HG03342 (cell line): ENCODE results near the gene NOP14.
"Not testable (repeated sequence)": the region's sequence is repeated elsewhere in the genome, so short reads cannot be mapped to it uniquely, and the experiment has no call there.

Source experiments
- ATAC-seq: cut with Tn5 transposase; IDR thresholded peaks from one replicate; pipeline ENCODE4 v1.9.1; 2021; ENCODE audit warnings: mild to moderate bottlenecking, moderate library complexity; ENCODE audit not compliant: unreplicated experiment

NOP14 gene

DNA sequence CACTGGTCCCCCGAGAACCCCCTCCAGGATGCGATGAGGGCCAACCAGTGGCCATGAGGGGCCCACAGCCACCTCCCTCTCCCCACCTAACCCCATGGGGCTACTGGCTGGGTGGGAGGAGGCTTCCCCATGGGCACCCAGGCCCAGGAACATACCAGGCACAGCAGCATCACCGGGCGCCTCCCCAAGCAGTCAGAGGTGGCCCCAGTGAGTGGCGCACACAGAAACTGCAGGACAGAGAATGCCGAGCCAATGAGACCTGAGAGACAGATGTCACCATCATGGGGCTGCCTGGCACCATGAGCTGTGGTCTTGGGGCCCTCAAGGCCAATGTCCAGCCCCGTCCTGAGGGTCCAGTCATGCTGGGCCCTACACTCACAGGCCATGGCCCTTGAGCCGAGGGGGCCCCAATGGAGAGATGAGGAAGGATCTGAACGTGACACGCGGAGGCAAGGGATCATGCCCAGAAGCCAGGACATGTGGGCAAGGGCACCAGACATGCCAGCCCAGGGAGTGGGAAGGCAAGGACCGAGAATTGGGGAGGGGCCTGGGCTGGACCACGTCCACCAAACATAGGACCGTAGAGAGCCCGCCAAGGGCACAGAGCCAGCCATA lies 30.1 kb downstream of the NOP14 start:
- ATAC-seq = no peak

DNA sequence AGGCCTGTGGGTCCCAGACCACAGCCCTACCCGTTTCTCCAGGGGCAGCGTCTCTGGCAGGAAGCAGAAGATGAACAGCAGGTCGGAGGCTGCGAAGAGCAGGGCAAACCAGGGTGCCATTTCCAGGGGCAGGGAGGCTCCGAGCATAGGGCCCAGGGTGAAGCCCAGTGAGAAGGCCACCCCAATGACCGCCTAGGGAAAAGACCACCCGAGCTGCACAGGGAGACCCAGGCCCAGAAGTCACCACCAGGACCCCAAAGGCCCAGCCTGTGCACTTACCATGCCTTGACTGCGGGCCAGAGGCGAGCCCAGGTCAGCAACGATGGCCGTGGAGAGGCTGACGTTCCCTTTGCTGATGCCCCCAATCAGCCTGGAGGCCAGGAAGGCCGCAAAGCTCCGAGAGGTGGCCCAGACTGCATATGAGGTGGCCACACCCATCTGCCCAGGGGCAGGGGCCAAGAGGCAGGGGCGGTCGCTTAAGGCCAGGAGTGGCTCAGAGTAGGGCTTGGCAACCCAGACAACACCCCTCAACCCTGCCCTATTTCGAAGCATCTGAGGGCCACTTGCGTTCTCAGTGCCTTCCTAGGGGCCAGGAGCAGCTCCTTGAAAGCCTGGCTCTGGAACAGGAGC lies 30.8 kb downstream of the NOP14 start:
- ATAC-seq = no peak

DNA sequence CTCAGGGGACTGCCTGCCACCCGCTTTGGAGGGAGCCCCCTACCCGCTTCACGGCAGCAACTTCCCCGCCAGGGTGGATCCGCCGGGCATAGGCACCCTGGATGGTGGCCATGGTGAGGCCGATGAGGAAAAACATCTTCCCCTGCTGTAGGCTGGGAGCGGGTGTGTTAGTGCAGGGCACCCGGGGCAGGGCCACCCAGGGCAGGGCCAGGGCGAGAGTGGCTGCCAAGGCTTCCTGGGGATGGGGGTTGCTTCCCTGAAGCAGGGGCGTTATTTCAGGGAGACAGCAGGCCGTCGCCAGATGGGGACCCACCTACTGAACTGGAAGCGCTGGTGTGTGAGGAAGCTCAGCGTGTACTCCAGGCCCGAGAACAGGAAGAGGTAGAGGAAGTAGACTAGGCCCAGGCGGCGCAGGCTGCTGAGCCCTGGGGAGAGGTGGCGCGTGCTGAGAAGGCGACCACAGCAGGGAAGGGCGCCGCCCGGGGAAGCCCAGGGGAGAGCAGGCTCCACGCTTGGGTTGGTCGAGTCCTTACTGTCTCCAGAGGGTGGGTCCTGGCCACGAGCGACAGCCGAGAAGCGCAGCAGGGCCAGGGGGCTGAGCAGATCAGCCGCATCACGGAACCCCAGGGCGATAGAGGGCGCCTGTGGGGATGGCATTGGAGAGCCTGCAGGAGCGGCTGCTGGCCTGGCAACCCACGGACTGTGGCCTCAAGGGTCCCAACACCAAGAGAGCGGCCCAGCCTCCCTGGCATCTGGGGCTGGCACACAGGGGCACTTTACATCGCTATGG lies 31.5 kb downstream of the NOP14 start:
- ATAC-seq = peak; percentile 53

DNA sequence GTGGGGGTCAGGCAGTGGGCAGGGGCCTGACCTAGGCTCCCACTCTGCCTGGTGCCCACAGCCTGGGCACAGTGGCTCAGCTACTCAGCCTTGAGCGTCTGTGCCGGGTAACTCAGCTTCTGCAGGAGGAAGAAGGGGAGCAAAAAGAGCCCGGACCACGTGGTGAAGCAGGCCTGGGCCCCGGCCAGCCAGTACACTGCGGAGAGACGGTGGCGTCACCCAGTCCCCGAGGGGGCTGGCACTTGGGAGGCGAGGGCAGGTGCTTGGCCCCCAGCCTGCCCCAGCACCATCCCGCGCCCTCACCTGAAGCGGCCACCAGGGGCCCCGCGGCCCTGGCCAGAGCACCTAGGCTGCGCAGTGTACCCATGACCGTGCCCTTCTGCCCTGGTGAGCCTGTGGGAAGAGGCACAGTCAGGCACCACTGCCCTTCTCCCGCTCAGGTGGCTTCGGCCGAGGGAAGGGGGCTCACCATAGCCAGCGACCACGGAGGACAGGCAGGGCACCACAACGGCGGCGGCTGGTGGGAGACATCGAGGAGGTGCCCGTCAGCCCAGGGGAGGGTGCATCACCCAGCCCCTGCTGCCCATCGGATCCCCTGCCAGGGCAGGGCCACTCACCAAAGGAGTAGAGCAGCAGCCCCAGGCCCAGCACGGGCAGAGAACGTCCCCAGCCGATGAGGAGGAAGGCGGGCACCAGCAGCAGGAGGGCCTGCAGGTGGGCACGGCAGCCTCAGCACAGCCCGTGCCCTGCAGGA lies 32.3 kb downstream of the NOP14 start:
- ATAC-seq = no peak

DNA sequence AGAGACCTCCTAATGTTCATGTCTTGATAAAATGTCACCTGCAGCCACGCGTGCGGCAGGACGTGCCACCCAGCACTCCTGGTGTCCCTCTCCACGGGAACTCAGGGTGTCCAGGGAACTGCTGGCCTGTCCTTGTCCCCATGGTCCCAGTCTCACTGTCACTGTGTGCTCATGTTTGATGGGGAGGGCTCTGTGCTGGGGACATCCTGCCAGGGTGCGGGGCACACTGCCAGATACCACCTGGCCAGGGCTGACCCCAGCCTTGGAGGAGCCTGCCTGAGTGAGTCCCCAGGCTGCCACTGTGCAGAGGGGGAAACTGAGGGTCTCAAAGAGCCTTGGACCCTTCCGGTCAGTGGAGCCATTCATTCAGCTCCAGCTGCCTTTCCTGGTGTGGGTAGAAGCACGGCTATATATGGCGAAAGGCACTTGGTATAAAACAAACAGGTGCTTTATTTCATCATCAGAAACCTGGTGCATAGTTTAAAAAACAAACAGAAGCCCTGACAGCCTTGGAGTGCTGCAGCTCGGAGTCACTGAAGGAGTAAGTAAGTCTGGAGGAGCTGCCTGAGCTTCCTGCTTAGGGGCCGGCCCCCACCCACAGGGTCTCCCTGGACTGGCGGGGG lies 33.0 kb downstream of the NOP14 start:
- no peak for ATAC-seq

DNA sequence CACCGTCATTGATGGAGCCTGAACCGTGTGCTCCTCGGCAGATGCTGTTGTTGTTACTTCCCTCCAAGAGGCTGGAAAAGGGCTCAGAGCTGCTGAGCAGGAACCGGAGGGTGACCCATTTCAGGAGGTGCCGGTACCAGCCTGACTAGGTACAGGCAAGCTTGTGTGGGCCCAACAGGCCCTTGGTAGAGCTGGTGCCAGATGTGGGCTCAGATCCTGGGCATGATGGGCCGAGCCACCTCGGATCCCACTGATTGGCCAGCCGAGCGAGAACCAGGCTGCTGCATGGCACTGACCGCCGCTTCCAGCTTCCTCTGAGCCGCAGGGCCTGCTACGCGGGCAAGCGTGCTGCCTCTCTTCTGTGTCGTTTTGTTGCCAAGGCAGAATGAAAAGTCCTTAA lies 33.7 kb downstream of the NOP14 start:
- no peak for ATAC-seq

DNA sequence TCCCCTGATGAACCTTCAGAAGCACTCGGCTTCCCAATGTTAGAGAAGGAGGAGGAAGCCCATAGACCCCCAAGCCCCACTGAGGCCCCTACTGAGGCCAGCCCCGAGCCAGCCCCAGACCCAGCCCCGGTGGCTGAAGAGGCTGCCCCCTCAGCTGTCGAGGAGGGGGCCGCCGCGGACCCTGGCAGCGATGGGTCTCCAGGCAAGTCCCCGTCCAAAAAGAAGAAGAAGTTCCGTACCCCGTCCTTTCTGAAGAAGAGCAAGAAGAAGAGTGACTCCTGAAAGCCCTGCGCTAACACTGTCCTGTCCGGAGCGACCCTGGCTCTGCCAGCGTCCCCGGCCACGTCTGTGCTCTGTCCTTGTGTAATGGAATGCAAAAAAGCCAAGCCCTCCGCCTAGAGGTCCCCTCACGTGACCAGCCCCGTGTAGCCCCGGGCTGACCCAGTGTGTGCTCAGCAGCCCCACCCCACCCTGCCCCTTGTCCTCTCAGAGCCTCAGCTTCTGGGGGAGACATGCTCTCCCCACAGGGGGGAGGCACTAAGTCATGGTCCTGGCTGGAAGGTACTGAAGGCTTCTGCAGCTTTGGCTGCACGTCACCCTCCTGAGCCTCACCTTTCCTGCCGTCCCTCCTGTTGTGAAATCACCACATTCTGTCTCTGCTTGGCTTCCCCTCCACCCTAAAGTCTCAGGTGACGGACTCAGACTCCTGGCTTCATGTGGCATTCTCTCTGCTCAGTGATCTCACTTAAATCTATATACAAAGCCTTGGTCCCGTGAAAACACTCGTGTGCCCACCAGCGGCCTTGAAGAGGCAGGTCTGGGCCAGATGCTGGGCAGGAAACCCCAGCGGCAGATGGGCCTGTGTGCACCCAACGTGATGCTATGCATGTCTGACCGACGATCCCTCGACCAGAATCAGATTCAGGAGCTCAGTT lies 34.7 kb downstream of the NOP14 start:
- no peak for ATAC-seq

DNA sequence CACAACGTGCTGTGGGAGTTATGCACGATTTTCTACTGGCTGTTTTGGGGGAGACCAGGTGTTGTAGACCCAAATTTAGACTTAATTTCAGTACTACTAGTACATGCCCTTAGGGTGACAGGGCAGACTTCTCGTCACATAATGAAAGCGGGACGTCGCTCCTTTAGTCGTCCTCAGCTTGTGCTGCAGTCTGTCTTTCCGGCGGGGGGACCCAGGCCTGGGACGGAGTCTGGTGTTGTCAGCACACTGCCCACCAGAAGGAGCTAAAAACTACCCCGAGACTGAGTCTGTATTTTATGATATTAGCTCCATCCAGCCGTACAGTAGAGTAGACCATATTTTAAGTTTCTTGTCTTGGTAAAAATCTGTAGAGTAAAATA lies 35.5 kb downstream of the NOP14 start:
- no peak for ATAC-seq

DNA sequence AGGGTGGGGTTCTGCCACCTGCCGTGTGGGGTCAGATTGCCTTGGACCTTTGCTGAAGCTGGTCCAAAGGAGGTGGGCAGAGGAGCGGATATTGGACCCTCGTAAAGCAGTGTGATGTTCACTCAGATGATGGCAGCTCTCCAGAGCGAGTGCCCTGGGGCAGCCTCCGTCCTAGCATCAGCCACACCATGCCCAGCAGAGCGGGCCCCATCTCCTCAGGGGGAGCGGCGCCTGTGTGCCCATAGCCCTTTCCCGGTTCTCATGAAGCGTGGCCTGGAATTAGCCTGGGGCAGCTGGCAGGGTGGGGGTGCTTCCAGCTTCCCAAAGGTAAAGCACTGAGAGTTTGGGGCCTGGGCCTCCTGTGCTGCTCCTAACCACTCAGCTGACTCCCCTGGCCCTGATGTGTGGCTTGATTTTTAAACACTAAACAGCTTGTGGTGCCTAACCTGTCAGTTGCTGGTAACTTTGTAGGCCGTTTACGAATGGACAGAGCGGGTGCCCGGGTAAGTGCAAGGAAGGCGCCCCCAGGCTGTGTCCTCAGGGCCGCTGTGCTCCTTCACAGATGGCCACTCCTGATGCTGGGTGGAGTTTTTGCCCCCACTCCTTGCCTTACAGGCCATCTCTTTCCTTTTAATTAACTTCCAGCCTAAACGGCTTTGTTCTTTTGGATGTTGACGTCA lies 36.0 kb downstream of the NOP14 start:
- no peak for ATAC-seq

DNA sequence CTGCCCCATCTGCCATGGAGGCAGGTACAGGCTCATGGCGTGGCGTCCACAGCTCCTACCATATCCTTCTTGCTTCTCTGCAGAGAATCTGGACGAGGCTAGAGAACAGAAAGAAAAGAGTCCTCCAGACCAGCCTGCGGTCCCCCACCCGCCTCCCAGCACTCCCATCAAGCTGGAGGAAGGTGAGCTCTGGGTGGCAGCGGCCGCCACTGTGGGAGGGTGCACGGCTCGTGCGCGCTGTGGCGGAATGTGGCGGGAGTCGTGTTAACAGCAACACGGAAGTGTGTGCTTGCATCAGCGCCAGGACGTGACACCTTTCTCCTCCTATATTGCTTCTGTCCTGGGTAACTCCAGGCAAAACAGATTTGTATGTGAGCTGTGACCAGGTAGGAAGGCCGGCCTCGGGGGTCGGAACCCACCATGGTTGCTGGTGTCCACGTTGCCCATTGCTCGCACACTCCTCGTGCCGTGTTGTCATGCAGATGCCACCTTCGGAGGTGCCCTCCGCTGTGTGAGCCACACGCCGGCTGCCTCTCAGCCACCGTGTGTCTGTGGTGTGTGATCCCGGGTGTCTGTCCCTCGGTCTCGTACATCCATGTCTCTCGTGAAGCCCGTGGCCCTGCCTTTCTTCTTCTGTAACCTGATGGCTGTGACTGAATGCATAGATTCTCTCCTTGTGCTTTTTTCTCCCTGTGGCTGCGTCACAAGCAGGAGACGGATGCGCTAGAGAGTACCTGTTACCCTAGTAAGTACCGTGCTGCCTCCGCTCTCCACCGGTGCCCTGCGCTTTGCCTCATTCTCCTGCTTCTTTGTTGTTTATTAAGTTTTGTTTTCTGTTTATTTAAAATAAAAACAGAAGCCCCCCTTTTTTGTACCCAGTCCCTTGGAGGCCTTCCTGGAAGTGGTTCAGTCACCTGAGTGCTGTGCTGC lies 37.0 kb downstream of the NOP14 start:
- no peak for ATAC-seq

DNA sequence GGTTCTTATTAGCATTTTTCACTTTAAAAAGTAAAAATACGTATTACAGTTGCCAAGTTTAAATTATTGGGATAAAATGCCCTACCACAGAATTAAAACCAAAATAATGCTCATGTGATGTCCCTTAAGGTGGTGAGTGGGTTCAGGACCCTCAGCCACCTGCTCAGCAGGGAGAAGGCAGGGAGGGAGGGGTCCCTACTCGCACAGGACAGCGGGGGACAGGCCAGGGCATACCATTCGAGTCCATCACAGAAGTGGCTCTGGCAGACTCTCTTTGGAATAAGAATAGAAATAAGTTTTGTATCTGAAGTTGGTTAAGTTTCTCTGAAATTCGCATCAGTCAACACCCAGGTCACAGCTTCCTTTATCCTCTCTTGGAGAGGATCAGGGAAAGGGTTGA lies 37.7 kb downstream of the NOP14 start:
- no peak for ATAC-seq

DNA sequence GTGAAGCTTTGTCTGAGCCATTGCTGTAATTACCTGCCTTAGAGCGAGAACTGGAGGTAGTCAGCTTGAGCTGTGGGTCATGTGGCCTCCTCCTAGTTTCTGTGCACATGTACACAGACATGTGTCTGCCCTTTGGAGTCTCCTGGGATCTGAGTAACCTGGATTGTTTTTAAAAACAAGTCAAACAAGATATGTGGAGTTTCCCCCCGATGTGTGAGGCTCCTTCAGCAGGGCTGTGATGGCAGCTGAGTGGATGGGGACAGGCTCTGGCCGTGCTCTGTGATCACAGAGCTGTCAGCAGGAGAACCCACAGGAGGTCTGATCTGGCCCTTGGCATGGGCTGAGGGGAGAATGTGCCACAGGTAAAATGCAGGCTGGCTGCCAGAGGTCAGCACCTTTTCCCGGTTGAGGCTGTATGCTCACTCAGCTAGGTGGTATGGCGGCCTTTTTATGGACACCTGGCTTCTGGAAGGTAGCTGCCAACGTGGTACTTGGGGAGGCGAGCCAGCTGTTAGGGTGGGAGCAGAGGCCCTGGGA lies 38.4 kb downstream of the NOP14 start:
- ATAC-seq = no peak

DNA sequence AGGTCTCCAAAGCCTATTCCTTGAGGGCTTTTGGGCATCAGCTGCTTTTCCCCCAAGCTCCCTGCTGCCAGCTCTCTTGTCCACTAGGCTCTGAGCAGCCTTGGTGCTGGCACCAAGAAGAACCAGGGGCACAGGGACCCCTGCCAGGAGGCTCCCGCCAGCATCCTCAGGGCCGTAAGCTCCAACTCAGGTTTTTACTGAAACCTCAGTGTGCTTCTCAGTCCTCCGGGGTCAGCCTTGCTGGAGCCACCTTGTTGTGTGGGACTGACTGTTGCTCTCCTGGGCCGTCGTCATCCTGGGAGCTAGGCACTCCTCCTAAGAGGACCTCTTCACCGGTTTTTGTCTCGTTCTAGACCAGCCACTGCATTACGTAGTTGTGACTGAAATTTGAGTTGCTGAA lies 38.9 kb downstream of the NOP14 start:
- no peak for ATAC-seq

DNA sequence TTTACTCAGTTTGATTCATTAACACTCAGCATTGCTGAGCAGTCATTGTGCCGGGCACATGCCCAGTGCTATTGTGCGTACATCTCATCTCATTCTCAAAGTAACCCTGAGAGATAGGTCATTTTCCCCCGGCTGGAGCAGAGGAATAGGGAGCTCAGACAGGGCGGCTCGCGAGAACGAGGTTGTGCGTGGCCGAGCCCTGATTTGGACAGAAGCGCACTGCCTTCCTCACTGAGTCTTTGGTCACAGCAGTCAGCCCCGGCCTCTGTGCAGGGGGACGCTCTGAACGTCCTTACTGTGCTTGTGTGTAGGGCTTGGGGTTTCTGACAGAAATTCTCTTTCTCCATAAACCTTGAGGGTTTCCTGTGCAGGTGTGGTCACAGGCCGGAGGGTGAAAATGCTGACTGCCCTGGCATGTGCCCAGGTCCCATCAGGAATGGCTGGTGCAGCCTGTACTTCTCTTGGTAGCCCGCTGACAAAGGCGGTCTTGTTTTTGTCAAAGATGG lies 39.5 kb downstream of the NOP14 start:
- ATAC-seq = no peak

DNA sequence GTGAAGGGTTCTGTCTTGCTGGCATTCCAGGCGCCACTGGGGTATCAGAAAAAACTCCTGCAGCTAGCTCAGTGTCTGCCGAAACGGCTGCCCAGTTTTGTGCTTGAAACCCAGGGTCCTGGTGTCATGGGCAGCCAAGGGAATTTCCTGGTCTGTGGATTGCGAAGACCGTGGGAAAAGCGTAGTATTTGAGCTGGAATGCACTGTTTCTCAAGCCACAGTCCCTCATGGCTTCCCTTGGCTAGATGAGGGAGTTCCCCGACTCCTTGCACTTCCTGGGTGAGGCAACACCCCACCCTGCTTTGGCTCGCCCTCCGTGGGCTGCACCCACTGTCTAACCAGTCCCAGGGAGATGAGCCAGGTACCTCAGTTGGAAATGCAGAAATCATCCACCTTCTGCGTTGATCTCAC lies 40.1 kb downstream of the NOP14 start:
- ATAC-seq = no peak

DNA sequence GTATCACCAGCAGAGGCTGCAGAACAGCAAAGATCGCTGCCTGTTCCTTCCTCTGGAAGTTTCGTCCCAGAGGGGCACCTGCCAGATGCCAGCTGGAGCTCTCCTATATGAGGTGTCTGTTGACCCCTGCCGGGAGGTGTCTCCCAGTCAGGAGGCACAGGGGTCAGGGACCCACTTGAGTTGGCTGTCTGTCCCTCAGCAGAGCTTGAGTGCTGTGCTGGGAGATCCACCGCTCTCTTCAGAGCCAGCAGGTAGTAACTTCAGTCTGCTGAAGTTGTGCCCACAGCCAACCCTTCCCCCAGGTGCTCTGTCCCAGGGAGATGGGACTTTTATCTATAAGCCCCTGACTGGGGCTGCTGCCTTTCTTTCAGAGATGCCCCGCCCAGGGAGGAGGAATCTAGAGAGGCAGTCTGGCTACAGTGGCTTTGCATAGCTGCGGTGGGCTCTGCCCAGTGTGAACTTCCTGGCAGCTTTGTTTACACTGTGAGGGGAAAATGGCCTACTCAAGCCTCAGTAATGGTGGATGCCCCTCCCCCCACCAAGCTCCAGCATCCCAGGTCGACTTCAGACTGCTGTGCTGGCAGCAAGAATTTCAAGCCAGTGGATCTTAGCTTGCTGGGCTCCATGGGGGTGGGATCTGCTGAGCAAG lies 40.6 kb downstream of the NOP14 start:
- not testable (repeated sequence) for ATAC-seq

DNA sequence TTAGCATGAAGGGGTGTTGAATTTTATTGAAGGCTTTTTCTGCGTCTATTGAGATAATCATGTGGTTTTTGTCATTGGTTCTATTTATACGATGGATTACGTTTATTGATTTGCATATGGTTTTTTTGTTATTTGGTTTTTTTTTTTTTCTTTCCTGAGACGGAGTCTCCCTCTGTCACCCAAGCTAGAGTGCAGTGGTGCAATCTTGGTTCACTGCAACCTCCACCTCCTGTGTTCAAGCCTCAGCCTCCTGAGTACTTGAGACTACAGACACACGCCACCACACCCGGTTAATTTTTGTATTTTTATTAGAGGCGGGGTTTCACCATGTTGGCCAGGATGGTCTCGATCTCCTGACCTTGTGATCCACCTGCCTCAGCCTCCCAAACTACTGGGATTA lies 44.5 kb downstream of the NOP14 start:
- not testable (repeated sequence) for ATAC-seq
